GM23338 (cell line): ENCODE measurements around the gene KIF20B.

Source experiments
- CTCF ChIP-seq, 2 experiments: fragments of 200-600 bp in 1 of 2; sonication (generic) in 1 of 2; conservative IDR thresholded peaks; 2 replicates each; pipeline versions ENCODE4 v1.5.1 to v1.6.1; 2016 to 2017; ENCODE audit warnings: antibody characterized with exemption in 2 of 2, low read depth in 2 of 2, mild to moderate bottlenecking in 2 of 2, moderate library complexity in 1 of 2
- EZH2 ChIP-seq: fragments of 200-600 bp; sonication (generic); IDR thresholded peaks from one replicate; pipeline ENCODE4 v1.8.0; 2017; ENCODE audit warnings: antibody characterized with exemption, mild to moderate bottlenecking, low read depth; ENCODE audit not compliant: unreplicated experiment
- EZH2phosphoT487 ChIP-seq: fragments of 200-600 bp; sonication (generic); IDR thresholded peaks from one replicate; pipeline ENCODE4 v1.8.1; 2018; ENCODE audit warnings: antibody characterized with exemption; ENCODE audit not compliant: unreplicated experiment
- JUNB ChIP-seq: IDR thresholded peaks from one replicate; pipeline ENCODE4 v1.6.1; 2016; ENCODE audit warnings: antibody characterized with exemption; ENCODE audit not compliant: unreplicated experiment
- NANOG ChIP-seq: IDR thresholded peaks from 2 replicates; pipeline ENCODE4 v1.6.1; 2016; ENCODE audit warnings: antibody characterized with exemption, borderline replicate concordance
- POLR2AphosphoS5 ChIP-seq: IDR thresholded peaks from 2 replicates; pipeline ENCODE4 v1.6.1; 2016; ENCODE audit warnings: antibody characterized with exemption, low read depth
- REST ChIP-seq: IDR thresholded peaks from one replicate; pipeline ENCODE4 v1.6.1; 2018; ENCODE audit warnings: antibody characterized with exemption; ENCODE audit not compliant: unreplicated experiment
- STAT1 ChIP-seq: IDR thresholded peaks from one replicate; pipeline ENCODE4 v1.6.1; 2016; ENCODE audit warnings: antibody characterized with exemption; ENCODE audit not compliant: unreplicated experiment

- TF ChIP-seq CTCF (conservative IDR thresholded peaks at IDR 0.05; ENCODE audit: low read depth in 2 of 2): no peak
- no peak for TF ChIP-seq EZH2
- TF ChIP-seq REST: no peak
- no peak for TF ChIP-seq EZH2phosphoT487
- no peak for TF ChIP-seq STAT1
- TF ChIP-seq NANOG: no peak
- TF ChIP-seq JUNB: no peak
- no peak for TF ChIP-seq POLR2AphosphoS5
These were observed 16.8 kb upstream of the KIF20B start for GRCh38 chr10:89684604-89685003.
